SK-N-SH treated with all-trans-retinoic acid at 6 μM for 48 hours (cell line): ENCODE results near the gene IRGQ.

ENCODE experiments used
- ARNTL ChIP-seq: fragments of 450-650 bp; formaldehyde crosslinking; IDR thresholded peaks from 2 replicates; pipeline ENCODE4 v1.5.0; 2020; ENCODE audit warnings: low read depth, mild to moderate bottlenecking, moderate library complexity, borderline replicate concordance
- BACH2 ChIP-seq: fragments of 250-450 bp; sonication (Bioruptor Pico); IDR thresholded peaks from 2 replicates; pipeline ENCODE4 v1.9.0; 2021; ENCODE audit warnings: mild to moderate bottlenecking, borderline replicate concordance
- CREB5 ChIP-seq: fragments of 250-450 bp; sonication (Bioruptor Pico); IDR thresholded peaks from 2 replicates; pipeline ENCODE4 v1.5.1; 2020; ENCODE audit warnings: low read depth, mild to moderate bottlenecking, moderate library complexity
- PATZ1 ChIP-seq: fragments of 250-450 bp; sonication (Bioruptor Pico); IDR thresholded peaks from 2 replicates; pipeline ENCODE4 v1.8.0; 2020; ENCODE audit warnings: mild to moderate bottlenecking, moderate library complexity, borderline replicate concordance
- RARB ChIP-seq: fragments of 250-450 bp; sonication (Bioruptor Pico); IDR thresholded peaks from 2 replicates; pipeline ENCODE4 v1.8.0; 2021; ENCODE audit warnings: mild to moderate bottlenecking, moderate library complexity
- SNAI2 ChIP-seq: fragments of 250-450 bp; sonication (Bioruptor Pico); IDR thresholded peaks from 2 replicates; pipeline ENCODE4 v1.5.0; 2020; ENCODE audit warnings: mild to moderate bottlenecking, moderate library complexity
- TSHZ2 ChIP-seq: fragments of 250-450 bp; sonication (Bioruptor Pico); IDR thresholded peaks from 2 replicates; pipeline ENCODE4 v1.5.0; 2020; ENCODE audit warnings: mild to moderate bottlenecking, moderate library complexity
- ZNF565 ChIP-seq: fragments of 450-650 bp; formaldehyde crosslinking; conservative IDR thresholded peaks from 2 replicates; pipeline ENCODE4 v1.5.0; 2020; ENCODE audit warnings: low read depth, mild to moderate bottlenecking, moderate library complexity
- ZNF8 ChIP-seq: fragments of 450-650 bp; formaldehyde crosslinking; IDR thresholded peaks from 2 replicates; pipeline ENCODE4 v1.5.0; 2020; ENCODE audit warnings: mild to moderate bottlenecking, moderate library complexity

GRCh38 chr19:43563816-43564457, 32.0 kb downstream of the IRGQ start:
- no peak for TF ChIP-seq ZNF8 (CRISPR knock-in tag)
- TF ChIP-seq TSHZ2, result no peak
- no peak for TF ChIP-seq CREB5 (CRISPR knock-in tag)
- TF ChIP-seq SNAI2 (CRISPR knock-in tag), result no peak
- no peak for TF ChIP-seq PATZ1
- no peak for TF ChIP-seq ARNTL (CRISPR knock-in tag)
- TF ChIP-seq BACH2 (CRISPR knock-in tag), result no peak
- TF ChIP-seq ZNF565 (CRISPR knock-in tag), result no peak
- no peak for TF ChIP-seq RARB (CRISPR knock-in tag)
